SK-N-SH (cell line): ENCODE measurements around the gene FCMR.

Source experiments
- CTCF ChIP-seq: fragments of 200-600 bp; sonication (generic); IDR thresholded peaks from 2 replicates; pipeline ENCODE4 v1.6.1; 2017; ENCODE audit warnings: antibody characterized with exemption, mild to moderate bottlenecking, moderate library complexity
- POLR2AphosphoS5 ChIP-seq: IDR thresholded peaks from 2 replicates; pipeline ENCODE4 v1.6.1; 2012; ENCODE audit warnings: low read depth, low read length
- REST ChIP-seq: IDR thresholded peaks from 2 replicates; pipeline ENCODE4 v1.6.1; 2012; ENCODE audit warnings: mild to moderate bottlenecking, low read depth, low read length, moderate library complexity
- RFX5 ChIP-seq: IDR thresholded peaks from 2 replicates; pipeline ENCODE4 v1.6.1; 2012; ENCODE audit warnings: mild to moderate bottlenecking, improper control_type of control experiment, low read length
- TAF1 ChIP-seq: IDR thresholded peaks from 2 replicates; pipeline ENCODE4 v1.6.1; 2012; ENCODE audit warnings: low read depth, mild to moderate bottlenecking, low read length, moderate library complexity, borderline replicate concordance

- TF ChIP-seq CTCF, result no peak
- no peak for TF ChIP-seq POLR2AphosphoS5
- no peak for TF ChIP-seq RFX5
- TF ChIP-seq REST, result no peak
- TF ChIP-seq TAF1, result no peak
Measured at GRCh38 chr1:206952171-206952570, 30.4 kb upstream of the FCMR start.
